SU-DHL-6 (cell line): ENCODE results near the gene SBSN.

Source experiments
- H2AFZ ChIP-seq: fragments of 200-600 bp; sonication (generic); 2 replicates; pipeline ENCODE4 v1.6.1; 2014; ENCODE audit warnings: low read depth, mild to moderate bottlenecking, moderate library complexity, mixed read lengths, antibody characterized with exemption, low read length; ENCODE audit not compliant: severe bottlenecking
- H3F3A ChIP-seq: fragments of 200-600 bp; shearing (Covaris generic); 2 replicates; pipeline ENCODE4 v1.6.0; 2016; ENCODE audit warnings: antibody characterized with exemption, mild to moderate bottlenecking; ENCODE audit not compliant: insufficient read depth
- H3K27ac ChIP-seq: fragments of 200-600 bp; sonication (generic); 2 replicates; pipeline ENCODE4 v1.5.1; 2016; ENCODE audit warnings: low read depth, mild to moderate bottlenecking, low read length, moderate library complexity, mixed read lengths
- H3K27me3 ChIP-seq: fragments of 200-600 bp; sonication (generic), shearing (Covaris generic); 2 replicates; pipeline ENCODE4 v1.6.0; 2014; ENCODE audit warnings: mild to moderate bottlenecking, low read length
- H3K36me3 ChIP-seq: fragments of 200-600 bp; sonication (generic); 2 replicates; pipeline ENCODE4 v1.6.1; 2014; ENCODE audit warnings: mild to moderate bottlenecking, low read length, mixed read lengths
- H3K4me2 ChIP-seq: fragments of 300-600, 200-600 bp; shearing (Covaris generic), sonication (generic); 2 replicates; pipeline ENCODE4 v1.6.0; 2014; ENCODE audit warnings: low read length, low read depth, mild to moderate bottlenecking; ENCODE audit not compliant: poor library complexity, severe bottlenecking
- H3K4me3 ChIP-seq: fragments of 200-600 bp; sonication (generic); 2 replicates; pipeline ENCODE4 v1.5.1; 2014; ENCODE audit warnings: antibody characterized with exemption, low read length, mild to moderate bottlenecking, mixed read lengths; ENCODE audit not compliant: insufficient read depth, poor library complexity, severe bottlenecking
- H3K79me2 ChIP-seq: fragments of 200-600 bp; sonication (generic); 2 replicates; pipeline ENCODE4 v1.6.1; 2014; ENCODE audit warnings: mild to moderate bottlenecking, low read length, moderate library complexity; ENCODE audit not compliant: insufficient read depth
- H3K9ac ChIP-seq: fragments of 200-600 bp; sonication (generic); 2 replicates; pipeline ENCODE4 v1.7.0; 2014; ENCODE audit warnings: mild to moderate bottlenecking, low read length
- H3K9me2 ChIP-seq: fragments of 200-600 bp; sonication (generic); replicated peaks from 2 replicates; pipeline ENCODE4 v1.6.1; 2014; ENCODE audit warnings: low read length; ENCODE audit not compliant: insufficient read depth
- H3K9me3 ChIP-seq: fragments of 200-600 bp; sonication (generic); 2 replicates; pipeline ENCODE4 v1.6.1; 2014; ENCODE audit warnings: low read length, mixed read lengths; ENCODE audit not compliant: insufficient read depth
- H4K20me1 ChIP-seq: fragments of 200-600 bp; sonication (generic); 2 replicates; pipeline ENCODE4 v1.6.1; 2014; ENCODE audit warnings: low read depth, mild to moderate bottlenecking, antibody characterized with exemption, low read length, moderate library complexity, mixed read lengths
- CTCF ChIP-seq: fragments of 200-600 bp; sonication (generic); IDR thresholded peaks from one replicate; pipeline ENCODE4 v1.5.1; 2017; ENCODE audit warnings: antibody characterized with exemption, mild to moderate bottlenecking, low read length, moderate library complexity; ENCODE audit not compliant: insufficient read depth, poor library complexity, severe bottlenecking
- EZH2phosphoT487 ChIP-seq: fragments of 200-600 bp; sonication (generic), shearing (Covaris generic); conservative IDR thresholded peaks from 2 replicates; pipeline ENCODE4 v1.6.1; 2018; ENCODE audit warnings: mild to moderate bottlenecking, antibody characterized with exemption, low read length, moderate library complexity, mixed read lengths

Gene SBSN

GRCh38 chr19:35549879-35550523 lies 21.9 kb upstream of the SBSN start:
- H3K27me3 ChIP-seq = no peaks in the 10 kb centered on the region
- H3K36me3 ChIP-seq = no peaks in the 10 kb centered on the region
- no peak overlapping the region for H3K4me2 ChIP-seq
- no peak overlapping the region for H3K9ac ChIP-seq
- H4K20me1 ChIP-seq = no peaks in the 10 kb centered on the region
- no peak overlapping the region for H2AFZ ChIP-seq
- TF ChIP-seq EZH2phosphoT487 = no peak
- H3K79me2 ChIP-seq = peaks cover 12% of the 10 kb centered on the region; the same call in 1 of the 2 replicates
- H3K27ac ChIP-seq = no peak overlapping the region
- no peaks in the 10 kb centered on the region for H3F3A ChIP-seq
- no peak overlapping the region for H3K4me3 ChIP-seq
- H3K9me3 ChIP-seq = no peaks in the 10 kb centered on the region
- no peaks in the 10 kb centered on the region for H3K9me2 ChIP-seq

GRCh38 chr19:35549174-35549788 lies 21.2 kb upstream of the SBSN start:
- Histone ChIP-seq H3K4me3 (no peak overlapping the region), H3K9me2 (no peaks in the 10 kb centered on the region), H3F3A (no peaks in the 10 kb centered on the region), H3K4me2 (no peak overlapping the region), H2AFZ (no peak overlapping the region), H3K79me2 (peaks cover 19% of the 10 kb centered on the region; the same call in 1 of the 2 replicates), H4K20me1 (no peaks in the 10 kb centered on the region), H3K9ac (no peak overlapping the region), H3K9me3 (no peaks in the 10 kb centered on the region), H3K27ac (no peak overlapping the region), H3K27me3 (no peaks in the 10 kb centered on the region), H3K36me3 (no peaks in the 10 kb centered on the region)
- TF ChIP-seq CTCF (peak; percentile 71), EZH2phosphoT487 (no peak)

GRCh38 chr19:35546532-35546931 lies 18.4 kb upstream of the SBSN start:
- Histone ChIP-seq H3K36me3 (no peaks in the 10 kb centered on the region), H2AFZ (no peak overlapping the region), H3K79me2 (peaks cover 19% of the 10 kb centered on the region; the same call in 1 of the 2 replicates), H3K27me3 (no peaks in the 10 kb centered on the region), H3K27ac (no peak overlapping the region), H3K9ac (peak overlapping the region; percentile 99), H3K9me2 (no peaks in the 10 kb centered on the region), H3K9me3 (no peaks in the 10 kb centered on the region), H3K4me2 (peak overlapping the region; percentile 96), H3F3A (no peaks in the 10 kb centered on the region), H3K4me3 (peak overlapping the region; percentile 100), H4K20me1 (no peaks in the 10 kb centered on the region)
- TF ChIP-seq CTCF = no peak
- no peak for TF ChIP-seq EZH2phosphoT487

GRCh38 chr19:35545855-35546381 lies 17.8 kb upstream of the SBSN start:
- TF ChIP-seq EZH2phosphoT487 (no peak), CTCF (no peak)
- Histone ChIP-seq H3K79me2 (peaks cover 19% of the 10 kb centered on the region; the same call in 1 of the 2 replicates), H3K36me3 (no peaks in the 10 kb centered on the region), H3K27ac (peak overlapping the region; percentile 24; the same call in 1 of the 2 replicates), H2AFZ (peak overlapping the region; percentile 100), H3F3A (no peaks in the 10 kb centered on the region), H3K9me3 (no peaks in the 10 kb centered on the region), H3K9me2 (no peaks in the 10 kb centered on the region), H3K4me2 (peak overlapping the region; percentile 96), H3K9ac (peak overlapping the region; percentile 99), H3K4me3 (peak overlapping the region; percentile 100), H4K20me1 (no peaks in the 10 kb centered on the region), H3K27me3 (no peaks in the 10 kb centered on the region)
